ENCODE measurements around the gene COL6A3. TPM values are rescaled to one million over a fixed set of nuclear protein-coding genes. Genes with fewer than 3 reads are reported as not detected.

Gene COL6A3
- polyA plus RNA-seq, 1 donor (not counting 4 experiments of a cell fraction or from before 2014, with no cell fraction given), result not detected

GRCh38 chr2:237406371-237406895 is 7.5 kb downstream of the COL6A3 start:
- dilution Hi-C loops (cut with MboI; ENCODE audit: extremely low pct_ligation_motif_present, low sequenced_read_pairs), result no loop called here
- Histone ChIP-seq H4K20me1 (ENCODE audit: control insufficient read depth, extremely low read depth, insufficient read depth, low read length) (no peaks in the 10 kb centered on the region), H3K27ac (ENCODE audit: control insufficient read depth, insufficient read depth, low read length) (no peak overlapping the region)

GRCh38 chr2:237405605-237406004 is 8.4 kb downstream of the COL6A3 start:
- Histone ChIP-seq H3K9me1 (ENCODE audit: control insufficient read depth, extremely low read depth, insufficient read depth, low read length) (no peaks in the 10 kb centered on the region), H3K4me3 (ENCODE audit: control insufficient read depth in 2 of 3, extremely low read depth in 1 of 3, insufficient read depth in 2 of 3, low read depth in 1 of 3, low read length in 3 of 3) (no peak overlapping the region), H3K27me3 (ENCODE audit: control insufficient read depth, extremely low read depth, insufficient read depth, low read length) (peaks cover 22% of the 10 kb centered on the region), H3K79me2 (ENCODE audit: control insufficient read depth, insufficient read depth, low read length) (no peaks in the 10 kb centered on the region), H3K27ac (ENCODE audit: control insufficient read depth, insufficient read depth, low read length) (no peak overlapping the region), H4K20me1 (ENCODE audit: control insufficient read depth, extremely low read depth, insufficient read depth, low read length) (no peaks in the 10 kb centered on the region), H3K4me2 (ENCODE audit: control insufficient read depth, extremely low read depth, insufficient read depth, low read depth, low read length) (no peak overlapping the region), H2AFZ (ENCODE audit: control insufficient read depth, low read length) (no peak overlapping the region), H3K9ac (ENCODE audit: control insufficient read depth, extremely low read depth, insufficient read depth, low read length) (no peak overlapping the region), H3K9me3 (ENCODE audit: control insufficient read depth, low read depth, low read length) (no peaks in the 10 kb centered on the region), H3K36me3 (ENCODE audit: control insufficient read depth in 2 of 2, extremely low read depth in 1 of 2, insufficient read depth in 2 of 2, low read length in 2 of 2) (no peaks in the 10 kb centered on the region), H3K4me1 (ENCODE audit: control insufficient read depth, extremely low read depth, insufficient read depth, low read length) (peaks cover 4% of the 10 kb centered on the region)
- TF ChIP-seq, protein P1, sequence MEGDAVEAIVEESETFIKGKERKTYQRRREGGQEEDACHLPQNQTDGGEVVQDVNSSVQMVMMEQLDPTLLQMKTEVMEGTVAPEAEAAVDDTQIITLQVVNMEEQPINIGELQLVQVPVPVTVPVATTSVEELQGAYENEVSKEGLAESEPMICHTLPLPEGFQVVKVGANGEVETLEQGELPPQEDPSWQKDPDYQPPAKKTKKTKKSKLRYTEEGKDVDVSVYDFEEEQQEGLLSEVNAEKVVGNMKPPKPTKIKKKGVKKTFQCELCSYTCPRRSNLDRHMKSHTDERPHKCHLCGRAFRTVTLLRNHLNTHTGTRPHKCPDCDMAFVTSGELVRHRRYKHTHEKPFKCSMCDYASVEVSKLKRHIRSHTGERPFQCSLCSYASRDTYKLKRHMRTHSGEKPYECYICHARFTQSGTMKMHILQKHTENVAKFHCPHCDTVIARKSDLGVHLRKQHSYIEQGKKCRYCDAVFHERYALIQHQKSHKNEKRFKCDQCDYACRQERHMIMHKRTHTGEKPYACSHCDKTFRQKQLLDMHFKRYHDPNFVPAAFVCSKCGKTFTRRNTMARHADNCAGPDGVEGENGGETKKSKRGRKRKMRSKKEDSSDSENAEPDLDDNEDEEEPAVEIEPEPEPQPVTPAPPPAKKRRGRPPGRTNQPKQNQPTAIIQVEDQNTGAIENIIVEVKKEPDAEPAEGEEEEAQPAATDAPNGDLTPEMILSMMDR (optimal IDR thresholded peaks at IDR 0.05 in 1 of 3, IDR thresholded peaks at IDR 0.05 in 1 of 3, conservative IDR thresholded peaks at IDR 0.05 in 1 of 3; ENCODE audit: extremely low read depth in 1 of 3, insufficient read depth in 2 of 3, low read length in 3 of 3), result no peak
- no peak for TF ChIP-seq EZH2 (IDR thresholded peaks at IDR 0.05; ENCODE audit: low read length)
- FAIRE-seq (no peak), DNase-seq (ENCODE audit: low read depth, low spot score) (no peak)
- dilution Hi-C loops (cut with MboI; ENCODE audit: extremely low pct_ligation_motif_present, low sequenced_read_pairs), result no loop called here

More at GRCh38 chr2:237406371-237406895, 7.5 kb downstream of the COL6A3 start:
- H3K36me3 ChIP-seq (ENCODE audit: control insufficient read depth in 2 of 2, extremely low read depth in 1 of 2, insufficient read depth in 2 of 2, low read length in 2 of 2), result no peaks in the 10 kb centered on the region
- no peak for TF ChIP-seq EZH2 (IDR thresholded peaks at IDR 0.05; ENCODE audit: low read length)
- TF ChIP-seq, protein P1 (optimal IDR thresholded peaks at IDR 0.05 in 1 of 3, IDR thresholded peaks at IDR 0.05 in 1 of 3, conservative IDR thresholded peaks at IDR 0.05 in 1 of 3; ENCODE audit: extremely low read depth in 1 of 3, insufficient read depth in 2 of 3, low read length in 3 of 3), result no peak
- no peak overlapping the region for H3K4me3 ChIP-seq (ENCODE audit: control insufficient read depth in 2 of 3, extremely low read depth in 1 of 3, insufficient read depth in 2 of 3, low read depth in 1 of 3, low read length in 3 of 3)
- peaks cover 4% of the 10 kb centered on the region for H3K4me1 ChIP-seq (ENCODE audit: control insufficient read depth, extremely low read depth, insufficient read depth, low read length)
- H3K9ac ChIP-seq (ENCODE audit: control insufficient read depth, extremely low read depth, insufficient read depth, low read length), result no peak overlapping the region
- FAIRE-seq, result no peak
- no peak overlapping the region for H2AFZ ChIP-seq (ENCODE audit: control insufficient read depth, low read length)
- DNase-seq (ENCODE audit: low read depth, low spot score), result no peak
- peaks cover 22% of the 10 kb centered on the region for H3K27me3 ChIP-seq (ENCODE audit: control insufficient read depth, extremely low read depth, insufficient read depth, low read length)
- no peaks in the 10 kb centered on the region for H3K9me3 ChIP-seq (ENCODE audit: control insufficient read depth, low read depth, low read length)
- H3K9me1 ChIP-seq (ENCODE audit: control insufficient read depth, extremely low read depth, insufficient read depth, low read length), result no peaks in the 10 kb centered on the region
- no peaks in the 10 kb centered on the region for H3K79me2 ChIP-seq (ENCODE audit: control insufficient read depth, insufficient read depth, low read length)
- H3K4me2 ChIP-seq (ENCODE audit: control insufficient read depth, extremely low read depth, insufficient read depth, low read depth, low read length), result no peak overlapping the region
